Kidney tubule cell (primary cell): Measurements from ENCODE around the gene ESD.
"Not testable (repeated sequence)": the region's sequence is repeated elsewhere in the genome, so short reads cannot be mapped to it uniquely, and the experiment has no call there.

Experiments used
- DNase-seq: peaks from one replicate; pipeline ENCODE4 v3.0.0-alpha.2; 2018; ENCODE audit warnings: low spot score

ESD gene, protein sequence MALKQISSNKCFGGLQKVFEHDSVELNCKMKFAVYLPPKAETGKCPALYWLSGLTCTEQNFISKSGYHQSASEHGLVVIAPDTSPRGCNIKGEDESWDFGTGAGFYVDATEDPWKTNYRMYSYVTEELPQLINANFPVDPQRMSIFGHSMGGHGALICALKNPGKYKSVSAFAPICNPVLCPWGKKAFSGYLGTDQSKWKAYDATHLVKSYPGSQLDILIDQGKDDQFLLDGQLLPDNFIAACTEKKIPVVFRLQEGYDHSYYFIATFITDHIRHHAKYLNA

GRCh38 chr13:46796515-46797474 is at the start of gene ESD:
ESD (minus strand) TSS chr13:46797161; CDS start chr13:46791413, 5,748 bp downstream.
- DNase-seq: peak; percentile 93

DNA sequence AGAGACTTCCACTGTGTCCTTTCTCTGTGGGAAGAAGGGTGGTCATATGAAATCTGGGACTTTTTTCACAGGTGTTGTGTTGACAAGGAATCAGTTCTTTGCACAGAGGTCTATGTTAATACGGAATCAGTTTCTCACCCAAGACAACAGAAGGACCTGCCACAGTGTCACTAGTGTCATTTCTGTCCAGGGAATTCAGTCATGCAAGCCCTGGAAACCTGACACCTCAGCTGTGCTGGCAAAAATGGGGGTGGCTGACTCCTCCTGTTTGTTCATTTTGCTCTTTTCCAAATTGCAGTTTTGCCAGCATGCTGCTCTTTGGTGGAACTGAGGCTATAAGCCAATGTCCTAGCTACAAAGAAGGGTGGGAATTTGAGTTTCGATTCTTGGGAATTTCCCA is 49.8 kb upstream of the ESD start:
- peak; percentile 8 for DNase-seq

DNA sequence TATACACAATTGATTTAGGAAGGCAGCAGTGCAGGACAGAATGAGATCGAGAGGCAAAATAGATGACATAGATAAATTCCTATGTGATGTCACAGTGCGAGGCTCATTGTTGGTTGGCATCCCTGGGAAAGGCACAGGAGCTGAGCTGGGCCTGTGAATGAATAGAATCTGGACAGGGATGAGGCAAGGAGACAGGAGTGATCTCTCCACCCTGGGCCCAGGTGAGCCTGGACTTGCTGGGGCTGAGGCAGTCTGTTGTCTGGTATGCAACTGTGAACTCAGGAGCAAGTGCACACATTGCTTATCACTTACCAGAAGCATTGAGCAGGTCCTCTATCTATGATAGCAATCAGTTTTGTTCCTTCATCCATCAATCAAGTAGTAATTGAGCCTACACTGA is 48.2 kb upstream of the ESD start:
- DNase-seq: peak; percentile 1

- DNase-seq: peak; percentile 33
These were observed 47.5 kb upstream of the ESD start for GRCh38 chr13:46844431-46844830.

DNA sequence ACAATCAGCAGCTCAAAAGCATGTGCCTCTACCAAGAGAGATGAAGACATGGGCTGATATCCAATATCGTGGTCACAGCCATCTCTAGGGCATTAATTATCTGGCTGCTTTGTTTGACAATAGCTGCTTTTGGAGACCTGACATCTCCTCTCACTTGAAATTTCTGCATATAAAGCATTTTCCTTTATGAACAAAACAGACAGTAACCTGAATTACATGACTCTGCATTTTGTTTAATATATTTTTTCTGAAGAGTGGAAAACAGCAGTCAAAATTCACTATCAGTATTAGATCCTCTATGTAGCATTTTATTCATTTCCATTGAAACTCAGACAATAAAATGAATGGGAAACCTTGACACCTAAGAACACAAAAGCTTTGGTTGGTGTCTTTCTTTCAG is 42.4 kb upstream of the ESD start:
- no peak for DNase-seq

DNA sequence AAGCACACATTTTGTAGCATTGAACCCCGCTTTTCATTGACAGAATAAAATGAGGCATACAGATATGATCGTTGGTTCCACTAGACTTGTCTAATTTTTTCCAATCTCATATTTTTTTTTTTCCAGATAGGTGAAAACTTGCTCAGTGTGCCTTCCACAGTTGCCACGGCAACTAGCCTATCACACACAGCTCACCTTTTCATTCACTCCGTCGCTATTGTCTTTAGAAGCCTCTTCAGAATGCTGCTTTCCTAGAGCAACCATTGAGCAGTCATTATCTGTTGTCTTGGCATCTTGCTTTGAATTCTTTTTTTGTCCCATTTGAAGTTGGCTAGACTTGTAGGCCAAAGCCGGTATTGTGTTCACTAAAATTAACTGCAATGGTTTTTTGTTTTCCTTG is 37.7 kb upstream of the ESD start:
- no peak for DNase-seq

DNA sequence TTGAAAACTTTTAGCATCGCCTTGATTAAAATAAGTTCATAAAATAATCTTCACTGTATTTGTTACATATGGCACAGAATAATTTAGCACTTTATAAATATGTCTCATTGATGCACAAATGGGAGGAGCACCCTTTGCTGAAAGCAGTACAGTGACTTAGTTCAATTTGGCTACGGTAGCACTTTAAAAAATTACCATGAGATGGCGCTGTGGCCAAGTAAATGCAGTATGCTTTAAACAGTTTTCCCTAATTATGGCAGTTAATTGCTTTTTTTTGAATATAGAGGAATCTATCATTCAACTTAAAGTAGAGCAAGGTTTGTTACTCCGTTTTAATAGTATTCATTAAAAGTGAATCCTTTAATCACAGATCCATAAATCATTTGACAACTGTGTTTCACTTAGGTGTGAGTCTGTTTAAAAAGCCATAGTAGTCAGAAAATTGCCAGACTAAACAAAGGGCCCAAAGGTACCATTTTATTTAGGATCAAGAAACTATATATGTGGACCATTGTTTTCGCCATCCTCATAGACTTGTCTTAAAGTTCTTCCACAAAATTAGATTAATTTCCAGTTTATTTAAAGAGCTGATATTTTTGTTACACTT is 34.7 kb upstream of the ESD start:
- peak; percentile 53 for DNase-seq

DNA sequence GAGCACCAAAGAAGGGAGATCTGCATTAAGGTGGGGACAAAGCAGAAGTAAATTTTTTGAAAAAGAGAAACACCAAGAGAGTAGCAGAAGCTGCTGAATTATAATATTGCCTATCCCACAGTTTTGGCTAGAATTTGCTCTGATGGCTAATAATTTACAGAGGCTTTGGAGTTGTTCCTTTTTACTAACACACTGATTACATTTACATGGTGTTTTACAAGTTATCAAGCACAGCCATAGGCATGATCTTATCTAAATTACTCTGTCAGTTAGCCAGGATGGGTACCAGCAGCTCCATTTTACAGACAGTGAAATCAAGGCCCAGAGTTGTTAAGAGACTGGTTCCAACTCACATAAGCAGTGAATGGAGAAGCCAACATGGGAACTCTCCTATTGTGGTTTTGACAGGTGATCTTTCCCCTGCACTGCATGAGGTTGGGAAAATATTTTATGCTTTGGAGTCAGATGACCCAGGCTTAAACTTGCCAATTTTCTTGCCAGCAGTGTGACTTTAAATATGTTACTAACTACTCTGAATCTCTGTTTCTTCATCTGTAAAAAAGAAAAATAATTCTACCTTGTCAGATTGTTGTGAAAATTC is 33.5 kb upstream of the ESD start:
- DNase-seq: no peak

GRCh38 chr13:46822551-46822950 is 25.6 kb upstream of the ESD start:
- no peak for DNase-seq

- no peak for DNase-seq
These were observed 21.0 kb upstream of the ESD start for GRCh38 chr13:46817838-46818476.

DNA sequence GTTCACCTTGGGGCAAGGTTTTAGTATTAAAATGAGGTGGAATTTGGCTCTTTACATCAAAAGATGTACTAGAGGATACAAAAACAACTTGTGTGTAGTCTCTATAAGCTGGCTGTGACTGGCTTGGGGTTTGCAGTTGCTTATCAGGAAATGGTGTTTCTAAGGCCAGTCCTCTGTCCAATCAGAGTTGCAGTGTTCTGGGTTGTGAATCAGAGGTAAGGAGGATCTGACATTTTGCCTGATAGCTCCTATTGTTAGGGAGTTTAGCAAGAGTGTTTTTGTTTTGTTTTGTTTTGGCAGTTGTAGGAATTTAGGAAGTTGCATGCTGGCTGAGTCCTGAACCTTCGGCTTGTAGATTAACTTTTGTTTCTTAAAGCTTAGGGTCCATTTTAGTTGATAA is 20.1 kb upstream of the ESD start:
- peak; percentile 9 for DNase-seq

DNA sequence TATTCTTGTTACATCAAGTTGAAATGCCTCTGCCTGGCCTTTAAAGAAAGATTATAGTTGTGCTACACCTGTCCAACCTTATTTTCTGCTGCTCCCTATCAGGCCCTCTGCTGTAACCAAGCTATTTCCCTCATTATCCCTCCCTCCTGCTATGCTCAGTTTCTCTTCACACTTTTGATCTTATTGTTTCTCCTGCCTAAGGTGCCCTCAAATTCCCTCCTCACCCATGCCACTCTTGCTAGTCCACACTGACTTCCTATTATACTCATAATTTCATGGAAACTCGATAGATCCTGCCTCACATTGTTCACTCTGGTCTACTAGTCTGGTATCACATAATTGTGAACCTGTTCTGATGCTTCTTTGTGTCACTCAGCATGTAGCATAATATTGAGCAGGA is 19.4 kb upstream of the ESD start:
- DNase-seq: no peak

- no peak for DNase-seq
These were observed 15.4 kb upstream of the ESD start for GRCh38 chr13:46812301-46812797.

- no peak for DNase-seq
These were observed 13.5 kb upstream of the ESD start for GRCh38 chr13:46810440-46810839.

DNA sequence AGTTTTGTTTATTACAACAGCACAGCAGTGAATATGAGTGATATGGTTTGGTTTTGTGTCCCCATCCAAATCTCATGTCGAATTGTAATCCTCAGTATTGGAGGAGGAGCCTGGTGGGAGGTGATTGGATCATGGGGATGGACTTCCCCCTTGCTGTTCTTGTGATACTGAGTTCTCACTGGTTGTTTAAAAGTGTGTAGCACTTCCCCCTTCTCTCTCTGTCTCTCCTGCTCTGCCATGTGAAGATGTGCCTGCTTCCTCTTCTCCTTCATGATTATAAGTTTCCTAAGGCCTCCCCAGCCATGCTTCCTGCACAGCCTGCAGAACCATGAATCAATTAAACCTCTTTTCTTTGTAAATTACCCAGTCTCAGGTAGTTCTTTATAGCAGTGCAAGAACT is 8.0 kb upstream of the ESD start:
- not testable (repeated sequence) for DNase-seq

DNA sequence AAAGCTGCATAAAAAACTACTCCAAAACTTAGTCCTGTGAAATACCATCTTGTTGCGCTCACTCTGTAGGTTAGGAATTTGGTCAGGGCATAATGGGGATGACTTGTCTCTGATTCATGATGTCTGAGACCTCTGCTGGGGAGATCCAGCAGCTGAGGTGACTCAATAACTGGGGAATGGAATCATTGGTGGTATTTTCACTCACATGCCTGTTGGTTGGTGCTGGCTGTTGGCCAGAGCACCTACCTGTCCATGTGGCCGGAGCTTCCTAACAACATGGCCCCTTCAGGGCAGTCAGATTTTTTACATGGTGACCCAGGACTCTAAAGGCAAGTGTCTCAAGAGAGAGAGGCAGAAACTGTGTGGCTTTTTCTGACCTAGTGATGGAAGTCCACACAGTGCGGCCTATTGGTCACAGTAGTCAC is 7.4 kb upstream of the ESD start:
- peak; percentile 99 for DNase-seq

GRCh38 chr13:46803586-46803985 is 6.6 kb upstream of the ESD start:
- peak; percentile 40 for DNase-seq

DNA sequence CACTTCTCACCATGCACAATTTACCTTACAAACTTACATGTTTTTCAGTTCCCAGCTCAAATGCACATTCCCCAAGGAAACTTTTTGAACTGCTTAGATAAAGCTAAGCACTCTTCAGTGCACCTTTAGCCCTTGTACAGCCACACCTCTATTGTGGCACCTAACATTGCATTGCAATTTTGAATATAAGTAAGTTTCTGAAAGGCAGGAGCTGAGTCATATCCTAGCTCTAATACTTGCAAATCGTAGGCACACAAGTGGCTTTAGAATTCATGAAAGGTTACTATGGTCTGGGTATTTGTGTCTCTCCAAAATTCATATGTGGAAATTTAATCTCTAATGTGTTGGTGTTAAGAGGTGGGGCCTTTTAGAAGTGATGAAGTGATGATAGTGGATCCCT is 4.9 kb upstream of the ESD start:
- peak; percentile 15 for DNase-seq

DNA sequence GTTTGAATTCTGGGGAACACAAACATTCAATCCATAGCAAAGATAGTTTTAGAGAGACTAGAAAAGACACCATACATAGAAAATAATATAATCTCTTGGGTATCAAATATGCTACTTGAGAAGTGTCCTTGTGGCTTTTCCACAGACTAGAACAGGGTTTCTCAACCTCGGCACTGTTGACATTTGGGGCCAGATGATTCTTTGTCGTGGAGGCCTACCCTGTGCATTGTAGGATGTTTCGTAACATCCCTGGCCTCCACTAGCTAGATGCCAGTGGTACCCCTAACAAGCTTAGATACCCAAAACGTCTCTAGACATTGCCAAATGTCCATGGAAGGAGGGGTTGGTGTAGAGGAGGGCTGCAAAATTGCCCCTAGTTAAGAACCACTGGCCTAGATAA is 2.2 kb upstream of the ESD start:
- DNase-seq: no peak

- DNase-seq: peak; percentile 60
These were observed 708 bp upstream of the ESD start for GRCh38 chr13:46797501-46798237.

GRCh38 chr13:46796129-46796514 is 839 bp downstream of the ESD start:
- DNase-seq: no peak
